ENCODE measurements around the gene MUSK. TPM values are rescaled to one million over a fixed set of nuclear protein-coding genes. Genes with fewer than 3 reads are reported as not detected.
A peak's percentile ranks its signal among the peaks of the same experiment; 100 is the strongest.

Gene MUSK
- total RNA-seq, 1 experiment from 2014 or later = not detected

- no peaks in the 10 kb centered on the region for H3K4me1 ChIP-seq (ENCODE audit: control insufficient read depth, insufficient read depth, low read length)
- in situ Hi-C loops (cut with HindIII; ENCODE audit: low pct_unique_long_range_greater_than_20kb, low sequenced_read_pairs) (no loop called here), intact Hi-C loops (cut with micrococcal nuclease; ENCODE audit: unreplicated experiment) (no loop called here)
- H3K4me3 ChIP-seq (ENCODE audit: low read depth in 2 of 2, low read length in 2 of 2) = no peak overlapping the region
- ChIA-PET CTCF (no interaction called here), POLR2A (no interaction called here)
- H3K27ac ChIP-seq (ENCODE audit: low read length) = no peak overlapping the region
- no TSS peak for BruUV-seq (replicated peaks)
- H3K36me3 ChIP-seq (ENCODE audit: control insufficient read depth, insufficient read depth, low read length) = no peaks in the 10 kb centered on the region
- no peaks in the 10 kb centered on the region for H3K9me3 ChIP-seq (ENCODE audit: control insufficient read depth, insufficient read depth, low read depth, low read length)
- no peak for DNase-seq (ENCODE audit: low read depth, low spot score)
- no peaks in the 10 kb centered on the region for H3K27me3 ChIP-seq (ENCODE audit: control insufficient read depth, insufficient read depth, low read length)
- ATAC-seq = no peak
- TF ChIP-seq TCF7L2 (IDR thresholded peaks at IDR 0.05; ENCODE audit: low read depth, low read length) (no peak), SIN3A (IDR thresholded peaks at IDR 0.05; ENCODE audit: borderline replicate concordance, insufficient read depth, low read depth, low read length) (no peak), POLR2AphosphoS5 (IDR thresholded peaks at IDR 0.05; ENCODE audit: low read depth, low read length) (no peak), CTCF (IDR thresholded peaks at IDR 0.05) (no peak)
- TF ChIP-seq, protein P1, sequence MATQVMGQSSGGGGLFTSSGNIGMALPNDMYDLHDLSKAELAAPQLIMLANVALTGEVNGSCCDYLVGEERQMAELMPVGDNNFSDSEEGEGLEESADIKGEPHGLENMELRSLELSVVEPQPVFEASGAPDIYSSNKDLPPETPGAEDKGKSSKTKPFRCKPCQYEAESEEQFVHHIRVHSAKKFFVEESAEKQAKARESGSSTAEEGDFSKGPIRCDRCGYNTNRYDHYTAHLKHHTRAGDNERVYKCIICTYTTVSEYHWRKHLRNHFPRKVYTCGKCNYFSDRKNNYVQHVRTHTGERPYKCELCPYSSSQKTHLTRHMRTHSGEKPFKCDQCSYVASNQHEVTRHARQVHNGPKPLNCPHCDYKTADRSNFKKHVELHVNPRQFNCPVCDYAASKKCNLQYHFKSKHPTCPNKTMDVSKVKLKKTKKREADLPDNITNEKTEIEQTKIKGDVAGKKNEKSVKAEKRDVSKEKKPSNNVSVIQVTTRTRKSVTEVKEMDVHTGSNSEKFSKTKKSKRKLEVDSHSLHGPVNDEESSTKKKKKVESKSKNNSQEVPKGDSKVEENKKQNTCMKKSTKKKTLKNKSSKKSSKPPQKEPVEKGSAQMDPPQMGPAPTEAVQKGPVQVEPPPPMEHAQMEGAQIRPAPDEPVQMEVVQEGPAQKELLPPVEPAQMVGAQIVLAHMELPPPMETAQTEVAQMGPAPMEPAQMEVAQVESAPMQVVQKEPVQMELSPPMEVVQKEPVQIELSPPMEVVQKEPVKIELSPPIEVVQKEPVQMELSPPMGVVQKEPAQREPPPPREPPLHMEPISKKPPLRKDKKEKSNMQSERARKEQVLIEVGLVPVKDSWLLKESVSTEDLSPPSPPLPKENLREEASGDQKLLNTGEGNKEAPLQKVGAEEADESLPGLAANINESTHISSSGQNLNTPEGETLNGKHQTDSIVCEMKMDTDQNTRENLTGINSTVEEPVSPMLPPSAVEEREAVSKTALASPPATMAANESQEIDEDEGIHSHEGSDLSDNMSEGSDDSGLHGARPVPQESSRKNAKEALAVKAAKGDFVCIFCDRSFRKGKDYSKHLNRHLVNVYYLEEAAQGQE (IDR thresholded peaks at IDR 0.05; ENCODE audit: insufficient read depth in 1 of 2, low read depth in 2 of 2, low read length in 1 of 2) = no peak
These were observed 120.3 kb downstream of the MUSK start for GRCh38 chr9:110788871-110789270.

DNA sequence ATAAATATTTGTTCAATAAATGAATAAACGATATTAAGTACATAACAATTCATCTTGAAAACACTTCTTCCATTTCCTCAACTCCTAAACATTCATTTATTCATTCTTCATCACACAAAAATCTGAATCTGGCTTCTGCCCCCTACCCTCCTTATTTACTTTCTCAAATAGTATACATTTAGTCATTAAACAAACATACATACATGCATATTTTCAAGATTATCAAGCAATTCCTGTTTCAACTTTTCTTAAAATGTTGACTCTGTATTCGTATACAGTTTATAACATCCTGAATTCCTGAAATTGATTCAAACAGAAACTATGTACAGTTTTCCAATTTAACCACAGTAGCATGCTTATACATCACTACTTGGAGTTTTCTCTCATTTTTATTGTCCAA lies 129.0 kb downstream of the MUSK start:
- in situ Hi-C loops (cut with HindIII; ENCODE audit: low pct_unique_long_range_greater_than_20kb, low sequenced_read_pairs) (no loop called here), intact Hi-C loops (cut with micrococcal nuclease; ENCODE audit: unreplicated experiment) (no loop called here)
- CTCF ChIA-PET = no interaction called here

More for the DNA sequence above, 129.0 kb downstream of the MUSK start:
- DNase-seq (ENCODE audit: low read depth, low spot score) = peak; percentile 45
- Histone ChIP-seq H3K27me3 (ENCODE audit: control insufficient read depth, insufficient read depth, low read length) (no peaks in the 10 kb centered on the region), H3K4me1 (ENCODE audit: control insufficient read depth, insufficient read depth, low read length) (no peaks in the 10 kb centered on the region), H3K36me3 (ENCODE audit: control insufficient read depth, insufficient read depth, low read length) (no peaks in the 10 kb centered on the region), H3K27ac (ENCODE audit: low read length) (no peak overlapping the region), H3K4me3 (ENCODE audit: low read depth in 2 of 2, low read length in 2 of 2) (no peak overlapping the region), H3K9me3 (ENCODE audit: control insufficient read depth, insufficient read depth, low read depth, low read length) (no peaks in the 10 kb centered on the region)
- POLR2A ChIA-PET = no interaction called here
- BruUV-seq (replicated peaks) = no TSS peak
- peak; percentile 56; the same call in 1 of the 2 replicates for ATAC-seq
- no peak for TF ChIP-seq CTCF (IDR thresholded peaks at IDR 0.05)
- TF ChIP-seq, protein P1 (IDR thresholded peaks at IDR 0.05; ENCODE audit: insufficient read depth in 1 of 2, low read depth in 2 of 2, low read length in 1 of 2) = no peak
- no peak for TF ChIP-seq SIN3A (IDR thresholded peaks at IDR 0.05; ENCODE audit: borderline replicate concordance, insufficient read depth, low read depth, low read length)
- no peak for TF ChIP-seq POLR2AphosphoS5 (IDR thresholded peaks at IDR 0.05; ENCODE audit: low read depth, low read length)
- TF ChIP-seq TCF7L2 (IDR thresholded peaks at IDR 0.05; ENCODE audit: low read depth, low read length) = no peak

Measured in Panc1 (cell line).